Right cardiac atrium (tissue), 5 donors: ENCODE measurements around the gene ESPN. TPM values are rescaled to one million over a fixed set of nuclear protein-coding genes. Genes with fewer than 3 reads are reported as not detected.

Source experiments
- ATAC-seq, 2 donors: fragments of 200-7000 bp; cut with Tn5 transposase; one replicate each; pipeline versions ENCODE4 v1.8.0 to v1.9.1; 2020; ENCODE audit warnings: moderate library complexity in 2 of 2, mild to moderate bottlenecking in 1 of 2
- DNase-seq, 3 donors: peaks; one replicate each; pipeline ENCODE4 v3.0.0-alpha.2; 2020
- H3K27ac ChIP-seq: one replicate; pipeline ENCODE4 v1.5.1; 2013; ENCODE audit warnings: mild to moderate bottlenecking, low read length, control low read depth, moderate library complexity
- H3K27me3 ChIP-seq: one replicate; pipeline ENCODE4 v1.6.1; 2013; ENCODE audit not compliant: control insufficient read depth, insufficient read depth
- H3K4me1 ChIP-seq: one replicate; pipeline ENCODE4 v1.6.1; 2013; ENCODE audit warnings: low read length; ENCODE audit not compliant: control insufficient read depth, insufficient read depth
- H3K4me3 ChIP-seq: one replicate; pipeline ENCODE4 v1.5.1; 2013; ENCODE audit warnings: low read length, control low read depth
- H3K9me3 ChIP-seq: one replicate; pipeline ENCODE4 v1.6.1; 2013; ENCODE audit warnings: low read length; ENCODE audit not compliant: control insufficient read depth
- WGBS: extraction: QIAGEN DNeasy Blood & Tissue Kit; methylation state at CpG from one replicate; pipeline ENCODE4 v1.1.7; 2013; 5-methylcytosine and 5-hydroxymethylcytosine counted together
- intact Hi-C, 4 donors: fragments of 100-400 bp; cut with DNase I; formaldehyde crosslinking; loops; one replicate each; pipeline versions ENCODE4 v1.11.0 to v1.14.0; 2022 to 2023
- polyA plus RNA-seq: library from polyadenylated mRNA; stranded (reverse); fragments of 200-250 nt; gene quantifications from one replicate; pipeline ENCODE4 v1.2.3, GENCODE V29; 2013
- total RNA-seq, 4 donors: library from RNA; stranded (reverse); fragmentation: NEBNext Ultra II Directional; extraction: Animal tissue kit (Norgen Biotek cat#: 25700); gene quantifications; one replicate each; pipeline ENCODE4 v1.2.1, GENCODE V29; 2021
- donor health status: healthy with polysubstance abuse.
- donor health status: DM: no; HTN: yes; CAD: no.
- donor health status: DM: no; HTN: no; CAD: no.
- donor health status: DM: no; HTN: yes; CAD: no; lungs with severe emphysema.
- donor health status: DM: yes; HTN: yes; CAD: no.

Gene ESPN
- total and polyA plus RNA-seq, 5 donors, result 0.23 to 1.7 (median 0.63) TPM

DNA sequence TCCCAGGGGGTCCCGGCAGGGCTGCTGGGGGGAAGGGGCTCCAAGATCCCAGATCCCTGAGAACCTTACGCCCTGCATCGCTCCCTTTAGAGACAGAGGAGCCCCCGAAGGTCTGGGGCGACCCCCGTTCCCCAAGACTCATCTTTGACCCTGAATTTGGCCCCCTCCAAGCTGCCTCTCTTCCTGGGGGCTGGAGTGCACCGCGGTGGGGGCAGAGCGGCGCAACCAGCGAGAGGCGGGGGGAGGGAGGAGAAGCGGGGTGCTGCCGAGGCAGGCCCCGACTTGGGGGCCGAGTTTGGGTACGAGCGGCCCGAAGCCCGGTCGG, 72.3 kb downstream of the ESPN start:
- no peak overlapping the region for H3K27ac ChIP-seq
- no peak for DNase-seq
- intact Hi-C loops, result no loop called here
- peak overlapping the region; percentile 81 for H3K4me3 ChIP-seq
- H3K4me1 ChIP-seq, result peaks cover 5% of the 10 kb centered on the region
- no peak for ATAC-seq
- 6% methylated on average over 21 of the region's 21 CpGs for WGBS
- no peaks in the 10 kb centered on the region for H3K27me3 ChIP-seq
- no peaks in the 10 kb centered on the region for H3K9me3 ChIP-seq

DNA sequence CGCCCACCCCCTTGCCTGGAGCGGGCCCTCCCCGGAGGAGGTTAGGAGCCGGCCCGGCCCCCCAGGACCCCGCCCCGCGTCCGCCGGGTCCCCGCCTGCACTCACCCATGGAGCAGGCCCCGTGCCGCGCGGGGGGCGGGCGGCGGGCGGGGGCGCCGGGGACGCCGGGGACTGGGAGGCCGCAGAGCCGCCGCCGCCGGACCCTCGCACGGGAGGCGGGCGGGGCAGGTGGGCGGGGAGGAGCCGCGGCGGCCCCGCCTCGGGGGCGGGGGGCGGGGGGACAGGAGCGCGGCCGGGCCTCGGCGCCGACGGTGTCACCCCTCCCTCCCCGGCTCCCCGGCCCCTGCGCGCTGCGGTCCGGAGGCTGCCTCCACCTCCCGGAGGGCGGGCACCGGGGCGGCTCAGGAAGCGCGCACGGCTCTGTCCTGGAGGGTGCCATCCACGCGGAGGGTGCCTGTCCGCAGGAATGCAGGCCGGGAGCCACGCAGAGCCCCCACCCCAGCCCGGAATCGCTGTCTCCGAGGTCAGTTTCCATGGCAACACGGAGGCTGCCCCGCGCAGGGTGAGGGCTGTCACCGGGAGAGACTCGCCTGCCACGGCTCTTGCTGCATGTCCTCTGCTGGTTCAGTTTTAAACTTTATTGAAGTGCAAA, 72.8 kb downstream of the ESPN start:
- H3K4me1 ChIP-seq, result peaks cover 5% of the 10 kb centered on the region
- DNase-seq (peak; percentile 52 to 86 (median 86)), ATAC-seq (peak; percentile 30 to 41)
- no peaks in the 10 kb centered on the region for H3K27me3 ChIP-seq
- WGBS, result under 1% methylated on average over 74 of the region's 74 CpGs
- no peaks in the 10 kb centered on the region for H3K9me3 ChIP-seq
- no peak overlapping the region for H3K27ac ChIP-seq
- intact Hi-C loops, result no loop called here
- H3K4me3 ChIP-seq, result peak overlapping the region; percentile 81

DNA sequence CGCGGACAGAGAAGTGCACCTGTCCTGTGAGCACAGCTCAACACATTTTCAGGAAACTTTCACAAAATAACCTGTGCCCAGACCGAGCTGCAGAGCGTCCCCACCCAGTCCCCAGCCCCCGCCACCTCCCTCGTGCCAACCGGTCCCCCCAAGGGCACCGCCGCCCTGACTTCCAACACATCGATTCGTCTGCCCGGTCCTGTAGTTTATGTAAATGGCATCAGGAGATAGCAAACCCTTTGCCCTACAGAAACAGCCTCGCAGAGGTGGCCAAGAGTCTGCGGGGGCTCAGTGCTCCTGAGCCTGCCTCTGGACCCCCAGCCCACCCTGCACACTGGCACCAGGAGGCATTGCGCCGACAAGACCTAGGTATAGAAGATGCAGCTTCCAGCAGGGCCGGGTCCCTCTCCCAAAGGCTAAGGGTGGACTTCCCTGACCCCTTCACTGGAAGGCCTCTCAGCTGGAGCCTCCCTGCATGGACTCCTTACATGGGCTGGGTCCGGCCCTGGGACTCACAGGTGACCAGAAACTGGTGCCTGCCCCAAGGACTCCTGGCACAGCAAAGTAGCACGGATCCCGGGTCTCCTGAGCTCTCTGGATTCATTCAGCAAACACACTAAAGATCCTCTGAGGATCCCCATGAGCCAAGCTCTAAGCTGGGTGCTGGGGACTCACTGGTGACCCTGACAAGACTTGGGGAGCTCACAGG, 73.4 kb downstream of the ESPN start:
- ATAC-seq, result no peak
- Histone ChIP-seq H3K9me3 (no peaks in the 10 kb centered on the region), H3K27ac (no peak overlapping the region), H3K4me1 (peaks cover 5% of the 10 kb centered on the region), H3K4me3 (peak overlapping the region; percentile 81), H3K27me3 (no peaks in the 10 kb centered on the region)
- WGBS, result 48% methylated on average over 20 of the region's 20 CpGs
- no peak for DNase-seq
- intact Hi-C loops, result no loop called here

DNA sequence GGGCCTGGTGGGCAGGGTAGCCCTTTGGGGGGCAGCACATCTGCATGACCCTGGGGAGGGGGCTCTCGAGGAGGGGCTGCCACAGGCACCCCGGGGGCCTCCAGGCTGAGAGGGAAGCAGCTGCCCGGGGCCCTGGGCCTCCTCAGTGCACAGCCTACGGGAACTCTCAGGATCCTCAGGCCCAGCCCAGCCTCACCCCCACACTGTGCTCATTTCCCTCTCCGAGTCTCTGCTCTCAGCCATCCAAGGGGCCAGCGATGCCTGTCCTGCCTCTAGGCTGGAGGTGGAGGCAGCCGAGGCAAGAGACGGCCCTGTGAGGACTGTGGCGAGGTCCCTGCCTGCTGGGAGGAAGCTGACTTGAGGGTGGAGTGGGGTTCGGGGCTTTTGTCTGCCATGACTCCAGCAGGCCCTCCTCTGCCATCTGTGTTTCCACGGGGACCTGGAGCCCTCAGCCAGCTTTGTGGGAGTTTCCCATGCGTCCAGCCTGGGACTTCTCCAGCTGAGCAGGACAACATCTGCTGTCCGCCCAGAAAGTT, 74.1 kb downstream of the ESPN start:
- no peak overlapping the region for H3K4me3 ChIP-seq
- no peaks in the 10 kb centered on the region for H3K27me3 ChIP-seq
- H3K27ac ChIP-seq, result no peak overlapping the region
- 61% methylated on average over 13 of the region's 13 CpGs for WGBS
- H3K9me3 ChIP-seq, result no peaks in the 10 kb centered on the region
- H3K4me1 ChIP-seq, result peaks cover 5% of the 10 kb centered on the region
- peak in 1 of 2 donors; percentile 1 for ATAC-seq
- intact Hi-C loops, result no loop called here
- no peak for DNase-seq

DNA sequence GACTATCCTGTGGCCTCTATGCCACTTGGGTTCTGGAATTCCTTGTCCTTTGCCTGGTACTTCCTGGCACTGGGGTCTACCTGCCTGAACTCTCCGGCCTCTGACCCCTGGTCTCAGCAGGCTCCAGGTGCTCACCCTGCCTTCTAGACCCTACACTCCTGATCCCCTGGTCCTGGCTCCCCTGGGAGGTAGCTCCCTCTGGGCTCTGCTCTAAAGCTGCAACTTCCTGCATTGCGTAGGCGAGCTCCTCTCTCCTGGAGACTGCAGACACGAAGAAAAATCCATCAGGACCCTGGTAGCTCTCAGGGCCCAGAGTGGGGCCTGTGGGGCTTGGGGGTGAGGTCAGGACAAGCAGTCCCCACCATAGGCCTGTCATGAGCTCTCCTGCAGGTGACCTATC, 74.7 kb downstream of the ESPN start:
- H3K27ac ChIP-seq, result no peak overlapping the region
- peaks cover 5% of the 10 kb centered on the region for H3K4me1 ChIP-seq
- 81% methylated on average over 4 of the region's 4 CpGs for WGBS
- H3K9me3 ChIP-seq, result no peaks in the 10 kb centered on the region
- H3K27me3 ChIP-seq, result no peaks in the 10 kb centered on the region
- H3K4me3 ChIP-seq, result no peak overlapping the region
- intact Hi-C loops, result no loop called here
- ATAC-seq, result no peak
- no peak for DNase-seq

GRCh38 chr1:6500544-6501278, 76.1 kb downstream of the ESPN start:
- Histone ChIP-seq H3K27me3 (no peaks in the 10 kb centered on the region), H3K27ac (no peak overlapping the region), H3K4me1 (peaks cover 5% of the 10 kb centered on the region), H3K9me3 (no peaks in the 10 kb centered on the region), H3K4me3 (no peak overlapping the region)
- DNase-seq (peak; percentile 60 to 90 (median 89)), ATAC-seq (peak; percentile 28 to 38)
- intact Hi-C loops, result no loop called here
- WGBS, result 62% methylated on average over 27 of the region's 27 CpGs

DNA sequence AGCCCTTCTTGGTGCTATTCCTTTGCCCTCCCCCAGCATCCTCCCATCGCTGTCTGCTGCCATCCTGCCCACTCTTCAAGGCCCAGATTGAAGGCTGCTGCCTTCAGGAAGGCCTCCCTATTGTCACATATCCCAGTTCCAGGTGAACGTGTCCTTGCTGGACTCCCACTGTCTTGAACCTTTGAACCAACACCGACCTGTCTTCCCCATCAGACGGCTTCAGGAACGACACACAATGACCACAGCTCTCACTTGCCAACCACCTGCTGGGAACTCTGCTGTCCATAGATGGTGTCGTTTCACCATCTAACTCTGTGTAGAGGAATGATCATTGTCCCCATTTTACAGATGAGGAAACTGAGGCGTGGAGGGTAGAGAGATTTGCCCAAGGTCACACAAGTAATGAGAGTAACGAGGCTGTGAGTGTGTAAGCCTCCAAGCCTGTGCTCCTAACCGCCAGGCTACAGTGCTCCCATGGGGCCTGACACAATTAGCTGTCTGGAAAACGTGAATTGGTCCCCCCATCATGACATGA, 76.8 kb downstream of the ESPN start:
- Histone ChIP-seq H3K27me3 (no peaks in the 10 kb centered on the region), H3K4me1 (peaks cover 5% of the 10 kb centered on the region), H3K9me3 (no peaks in the 10 kb centered on the region), H3K4me3 (no peak overlapping the region), H3K27ac (no peak overlapping the region)
- ATAC-seq (no peak), DNase-seq (no peak)
- intact Hi-C loops, result no loop called here
- 70% methylated on average over 10 of the region's 10 CpGs for WGBS

DNA sequence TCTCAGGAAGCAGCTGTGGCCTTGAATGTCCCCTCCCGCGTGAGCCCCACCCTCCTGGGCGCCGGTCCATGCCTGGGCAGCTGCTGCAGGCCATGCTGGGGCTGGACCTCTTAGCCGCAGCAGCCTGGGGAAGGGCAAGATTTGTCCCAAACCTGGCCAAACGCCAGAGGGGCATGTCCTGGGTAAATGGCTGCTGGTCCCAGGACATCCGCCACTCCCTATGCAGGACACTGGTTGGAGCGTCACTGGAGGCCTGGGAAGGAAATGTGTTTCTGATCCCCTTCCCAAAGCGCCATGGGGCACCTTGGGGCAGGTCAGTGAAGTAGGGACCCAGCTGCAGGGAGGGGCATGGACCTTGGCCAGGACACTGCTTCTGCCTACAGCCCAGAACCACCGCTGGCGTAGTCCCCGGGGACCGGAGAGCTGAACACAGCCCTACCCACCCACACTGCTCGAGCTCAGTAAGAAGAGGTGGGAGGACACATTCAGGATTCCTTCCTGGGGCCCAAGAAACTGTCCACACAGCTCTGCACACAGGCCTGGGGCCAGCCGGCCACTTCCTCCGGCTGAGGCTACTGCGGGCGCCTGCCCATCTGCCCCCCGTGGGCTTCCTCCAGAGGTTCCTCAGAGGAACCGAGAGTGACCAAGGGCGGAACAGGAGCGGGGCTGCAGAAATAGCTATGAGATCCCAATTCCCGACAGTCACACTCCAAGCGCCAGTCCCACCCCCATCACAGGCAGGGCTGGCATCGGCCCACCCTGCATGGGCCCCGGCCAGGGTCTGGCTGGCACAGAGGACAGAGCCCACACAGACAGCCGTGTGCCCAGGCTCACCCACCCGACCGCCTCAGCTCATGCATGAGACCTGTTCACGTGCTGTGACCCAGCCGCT, 77.7 kb downstream of the ESPN start:
- H3K9me3 ChIP-seq, result no peaks in the 10 kb centered on the region
- ATAC-seq (peak; percentile 65 to 66), DNase-seq (peak; percentile 86 to 95 (median 94))
- intact Hi-C loops, result no loop called here
- H3K4me3 ChIP-seq, result no peak overlapping the region
- H3K4me1 ChIP-seq, result peaks cover 5% of the 10 kb centered on the region
- no peak overlapping the region for H3K27ac ChIP-seq
- H3K27me3 ChIP-seq, result no peaks in the 10 kb centered on the region
- WGBS, result 51% methylated on average over 31 of the region's 31 CpGs

DNA sequence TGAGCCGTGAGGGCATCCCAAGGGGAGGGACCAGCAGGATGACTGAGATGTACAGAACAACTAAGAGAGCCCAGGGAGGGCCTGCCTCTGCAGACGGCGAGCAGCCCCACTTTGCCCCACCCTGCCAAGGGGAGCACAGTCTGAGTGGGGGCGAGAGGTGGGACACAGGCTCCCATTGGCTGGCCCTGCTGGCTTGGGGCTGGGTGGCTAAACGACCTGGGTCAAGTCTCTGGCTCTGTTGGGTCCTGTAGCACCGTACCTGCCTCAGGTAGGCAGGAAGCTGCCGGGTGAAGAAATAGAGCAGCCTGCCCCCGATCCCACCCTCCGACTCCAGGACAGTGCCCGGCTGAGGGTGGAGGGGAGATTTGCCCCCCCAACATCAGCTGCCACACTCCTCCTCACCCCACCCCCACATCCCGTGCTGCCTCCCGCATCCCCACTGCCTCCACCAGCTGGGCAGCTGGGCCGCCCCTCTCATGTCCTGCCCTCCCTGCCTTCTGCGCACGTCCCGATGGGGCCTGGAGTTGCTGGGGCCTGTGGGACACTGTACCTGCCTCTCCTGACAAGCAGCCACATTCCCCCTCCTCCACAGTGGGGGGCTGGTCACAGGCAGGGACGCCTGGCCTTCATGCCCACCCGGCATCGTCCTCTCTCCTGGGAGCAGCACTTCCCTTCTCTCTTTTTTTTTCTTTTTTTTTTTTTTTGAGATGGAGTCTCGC, 79.5 kb downstream of the ESPN start:
- Histone ChIP-seq H3K4me3 (no peak overlapping the region), H3K4me1 (peaks cover 3% of the 10 kb centered on the region), H3K27me3 (no peaks in the 10 kb centered on the region), H3K9me3 (no peaks in the 10 kb centered on the region), H3K27ac (no peak overlapping the region)
- intact Hi-C loops, result no loop called here
- ATAC-seq, result no peak
- DNase-seq, result peak in 1 of 3 donors; percentile 43
- WGBS, result 80% methylated on average over 20 of the region's 20 CpGs

DNA sequence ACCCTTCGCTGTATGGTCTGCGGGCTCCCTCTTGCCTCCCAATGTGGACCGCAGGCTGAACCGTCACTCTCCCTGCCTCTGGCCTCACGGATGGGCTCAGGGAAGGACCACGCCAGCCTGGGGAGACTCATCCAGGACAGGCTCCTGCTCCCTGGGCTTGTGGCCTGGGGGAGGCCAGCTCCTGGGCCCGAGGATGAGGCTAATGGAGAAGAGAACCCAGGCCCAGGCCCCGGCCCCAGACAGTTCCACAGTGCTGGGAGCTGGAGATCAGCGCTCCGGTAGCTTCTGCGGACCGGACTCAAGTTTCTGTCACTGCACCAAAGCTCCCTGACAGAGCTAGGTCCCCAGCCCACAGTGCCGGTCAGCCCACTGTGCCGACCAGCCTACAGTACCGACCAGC, 80.3 kb downstream of the ESPN start:
- intact Hi-C loops, result no loop called here
- Histone ChIP-seq H3K9me3 (no peaks in the 10 kb centered on the region), H3K27ac (no peak overlapping the region), H3K27me3 (no peaks in the 10 kb centered on the region), H3K4me3 (no peak overlapping the region), H3K4me1 (peaks cover 3% of the 10 kb centered on the region)
- ATAC-seq (no peak), DNase-seq (peak in 1 of 3 donors; percentile 27)
- 95% methylated on average over 15 of the region's 15 CpGs for WGBS
